ENCODE results near the gene SOSTDC1. TPM values are rescaled to one million over a fixed set of nuclear protein-coding genes. Genes with fewer than 3 reads are reported as not detected.

SOSTDC1 gene, protein sequence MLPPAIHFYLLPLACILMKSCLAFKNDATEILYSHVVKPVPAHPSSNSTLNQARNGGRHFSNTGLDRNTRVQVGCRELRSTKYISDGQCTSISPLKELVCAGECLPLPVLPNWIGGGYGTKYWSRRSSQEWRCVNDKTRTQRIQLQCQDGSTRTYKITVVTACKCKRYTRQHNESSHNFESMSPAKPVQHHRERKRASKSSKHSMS
- total RNA-seq: 0.81 TPM in 1 of 2 replicates, not detected in the other

GRCh38 chr7:16465469-16466361 is at the start of gene SOSTDC1:
TSS of gene SOSTDC1 (minus strand) at chr7:16465738. CDS start at chr7:16465668, 70 bp downstream.

DNA sequence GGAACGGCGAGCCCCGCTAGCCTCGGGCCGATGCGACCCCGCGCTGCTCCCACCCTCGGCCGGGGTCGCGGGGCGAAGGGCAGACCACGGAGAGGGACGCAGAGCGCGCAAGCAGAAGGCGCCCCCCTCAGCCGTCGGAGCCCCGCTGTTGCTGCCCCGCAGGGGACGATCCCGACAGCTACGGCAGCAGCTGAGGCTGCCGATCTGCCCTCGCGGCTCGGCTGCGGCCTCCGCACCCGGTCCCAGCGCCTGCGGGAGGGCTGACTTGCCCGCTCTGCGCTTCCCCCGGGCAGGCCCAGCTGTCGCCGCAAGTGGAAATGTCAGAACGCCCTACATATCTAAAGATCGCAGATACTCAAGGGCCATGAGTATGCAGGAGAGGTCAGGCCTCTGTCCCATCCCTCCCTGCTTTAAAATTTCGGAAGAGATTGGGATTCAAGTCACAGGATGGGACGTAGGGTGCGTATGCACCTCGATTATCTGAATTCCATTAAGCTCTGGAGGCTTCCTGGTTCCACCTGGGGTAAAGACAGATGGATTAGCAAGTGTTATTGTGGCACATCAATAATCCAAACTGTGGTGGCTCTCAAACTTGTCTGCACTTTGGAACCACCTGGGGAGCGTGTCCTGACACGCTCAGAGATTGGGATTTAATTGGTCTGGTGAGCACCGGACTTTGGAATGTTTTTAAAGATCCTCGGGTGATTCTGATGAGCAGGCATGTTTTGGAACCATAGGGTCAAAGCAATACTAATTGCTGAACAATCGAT is 44.0 kb downstream of the SOSTDC1 start, which contains the start of gene CRPPA:
TSS of gene CRPPA (minus strand) at position 206 of the 770 bp plus-strand sequence. CDS start 216 bp downstream, outside the sequence.

Other genes starting within 250 kb of the SOSTDC1 start
- 2.0 and 2.7 TPM in 2 replicates for gene CRPPA, start 44.2 kb downstream of the SOSTDC1 start, total RNA-seq
- not detected in 2 replicates for gene LRRC72, start 61.1 kb upstream of the SOSTDC1 start, total RNA-seq
- 20.2 and 26.5 TPM in 2 replicates for gene ANKMY2, start 180.0 kb upstream of the SOSTDC1 start, total RNA-seq
- gene BZW2, start 180.4 kb upstream of the SOSTDC1 start, total RNA-seq: 30.9 and 33.7 TPM in 2 replicates